Hindlimb muscle (tissue), 1 donor: Measurements from ENCODE around the gene N4BP2L2. TPM values are rescaled to one million over a fixed set of nuclear protein-coding genes. Genes with fewer than 3 reads are reported as not detected.

Source experiments
- DNase-seq: peaks from one replicate; pipeline ENCODE4 v3.0.0-alpha.2; 2013
- polyA plus RNA-seq: library from polyadenylated mRNA; unstranded; fragments of 120-200 nt; gene quantifications from one replicate; pipeline ENCODE4 v1.2.1, GENCODE V29; 2013; ENCODE audit not compliant: insufficient read length

The N4BP2L2 gene
- polyA plus RNA-seq, 1 donor, result 107 TPM

GRCh38 chr13:32456591-32456990, 82.0 kb downstream of the N4BP2L2 start:
- DNase-seq, result no peak

DNA sequence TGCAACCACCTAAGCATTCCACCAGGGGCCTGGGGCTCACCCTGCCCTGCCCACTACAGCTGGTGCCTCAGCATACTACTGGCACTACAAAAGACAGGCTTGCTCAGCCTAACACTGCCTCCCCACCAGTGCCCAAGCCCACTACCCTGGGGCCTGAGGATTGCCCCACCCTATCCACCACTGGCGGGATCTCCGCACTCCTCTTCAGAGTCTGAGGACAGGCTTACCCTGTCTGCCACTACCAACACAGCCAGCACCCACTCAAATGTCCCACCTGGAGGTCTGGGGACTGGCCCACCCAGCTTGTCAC, 83.0 kb downstream of the N4BP2L2 start:
- no peak for DNase-seq

DNA sequence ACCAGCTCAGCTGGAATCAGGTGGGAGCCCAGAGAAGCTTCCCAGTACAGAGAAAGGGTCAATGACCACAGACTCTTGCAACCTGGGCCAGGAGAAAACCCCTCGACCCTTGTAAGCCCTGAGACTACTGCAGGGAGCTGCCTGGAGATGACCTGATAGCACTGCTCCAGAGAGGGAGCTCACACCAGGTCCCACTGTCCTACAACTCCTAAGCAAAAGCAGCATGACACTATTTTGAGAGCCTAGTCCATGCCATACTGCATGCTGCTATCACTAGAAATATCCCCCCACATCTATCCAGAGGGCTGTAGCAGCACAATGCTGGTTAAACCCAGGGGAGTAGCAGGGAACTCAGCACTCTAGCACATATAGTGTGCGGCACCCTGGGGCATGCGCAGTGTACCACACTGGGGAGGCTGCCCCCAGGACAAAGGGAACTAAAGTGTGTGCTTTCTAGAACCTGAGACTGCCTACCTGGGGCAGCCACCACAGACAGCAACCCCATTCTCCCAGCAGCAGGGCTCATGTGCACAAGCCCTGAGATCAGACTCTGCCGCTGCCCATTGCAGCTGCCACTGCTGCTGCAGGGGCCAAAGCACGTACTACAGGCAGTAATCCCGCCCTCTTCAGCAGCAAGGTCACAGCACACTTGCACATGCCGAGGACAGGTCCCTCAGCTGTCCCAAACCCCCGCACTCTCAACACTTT, 83.6 kb downstream of the N4BP2L2 start:
- no peak for DNase-seq

- no peak for DNase-seq
Measured at GRCh38 chr13:32453981-32454380, 84.6 kb downstream of the N4BP2L2 start.

- no peak for DNase-seq
Measured at GRCh38 chr13:32448972-32449371, 89.6 kb downstream of the N4BP2L2 start.

DNA sequence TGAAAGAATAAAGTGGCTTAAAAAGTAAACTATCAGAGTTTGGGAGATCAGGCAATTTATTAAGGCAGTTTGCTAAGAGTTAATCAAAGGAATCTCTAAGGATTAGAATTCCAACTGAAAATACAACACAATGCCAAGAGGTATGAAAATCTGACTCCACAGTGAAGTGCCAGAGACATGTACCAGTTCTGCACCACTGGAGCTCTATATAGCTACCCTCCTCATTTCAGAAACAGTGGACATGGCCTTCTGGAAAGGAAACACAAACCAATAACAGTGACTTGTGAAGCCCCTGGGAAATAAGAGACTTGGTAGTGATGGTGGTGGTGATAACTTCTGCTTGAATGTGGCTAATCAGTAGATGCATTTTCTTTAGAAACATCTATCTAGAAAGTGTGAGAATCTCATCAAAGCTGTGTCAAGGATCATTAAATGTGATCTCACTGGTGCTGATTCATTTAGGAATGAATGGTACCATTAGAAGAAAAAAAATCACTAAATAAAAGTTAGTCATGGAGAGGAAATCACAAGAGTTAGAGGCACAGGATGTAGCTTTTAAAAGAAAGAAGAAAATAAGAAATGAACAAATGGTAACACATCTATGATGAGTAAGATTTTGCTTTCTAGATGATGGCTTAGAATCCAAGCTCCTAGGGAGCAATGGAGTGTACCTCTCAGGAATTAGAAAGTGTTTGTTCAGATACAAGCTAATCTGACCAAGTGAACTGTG, 90.5 kb downstream of the N4BP2L2 start:
- no peak for DNase-seq

GRCh38 chr13:32446773-32447465, 91.7 kb downstream of the N4BP2L2 start:
- no peak for DNase-seq

- DNase-seq, result no peak
Measured at GRCh38 chr13:32446220-32446619, 92.4 kb downstream of the N4BP2L2 start.

DNA sequence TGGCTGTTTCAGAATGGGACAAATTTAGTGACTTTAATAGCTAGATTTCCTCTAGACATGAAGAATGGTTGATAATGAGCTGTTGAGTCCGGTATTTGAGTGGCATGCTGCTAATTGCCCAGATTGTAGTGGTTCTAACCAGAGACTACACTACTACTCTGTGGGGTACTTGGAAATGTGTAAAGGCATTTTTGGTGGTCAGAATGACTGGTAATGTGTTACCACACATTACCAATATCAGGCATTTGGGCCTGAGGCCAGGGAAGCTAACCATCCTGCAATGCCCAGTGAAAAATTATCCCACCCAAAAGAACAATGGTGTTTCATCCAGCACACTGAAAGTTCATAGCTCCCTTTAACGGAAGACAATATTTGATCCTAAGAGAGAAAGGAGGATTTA, 93.1 kb downstream of the N4BP2L2 start:
- no peak for DNase-seq

DNA sequence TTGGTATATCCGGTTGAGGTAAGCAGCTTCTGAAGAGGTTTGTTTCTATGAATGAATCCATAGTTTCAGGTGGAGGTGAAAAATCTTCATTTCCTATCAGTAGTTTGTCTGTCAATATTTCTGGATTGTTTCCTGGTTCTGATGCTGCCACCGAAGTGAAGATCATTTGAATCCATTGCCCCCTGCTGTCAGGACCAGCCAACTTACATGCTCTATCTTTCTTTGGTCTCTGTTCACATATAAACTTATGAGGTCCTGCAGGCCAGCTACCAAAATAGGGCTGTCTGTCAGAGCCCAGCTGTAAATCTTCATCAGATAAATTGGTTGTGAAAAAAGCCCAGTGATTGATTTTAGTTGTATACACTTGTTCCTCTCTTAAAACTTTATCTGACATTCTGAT, 95.5 kb downstream of the N4BP2L2 start:
- no peak for DNase-seq

DNA sequence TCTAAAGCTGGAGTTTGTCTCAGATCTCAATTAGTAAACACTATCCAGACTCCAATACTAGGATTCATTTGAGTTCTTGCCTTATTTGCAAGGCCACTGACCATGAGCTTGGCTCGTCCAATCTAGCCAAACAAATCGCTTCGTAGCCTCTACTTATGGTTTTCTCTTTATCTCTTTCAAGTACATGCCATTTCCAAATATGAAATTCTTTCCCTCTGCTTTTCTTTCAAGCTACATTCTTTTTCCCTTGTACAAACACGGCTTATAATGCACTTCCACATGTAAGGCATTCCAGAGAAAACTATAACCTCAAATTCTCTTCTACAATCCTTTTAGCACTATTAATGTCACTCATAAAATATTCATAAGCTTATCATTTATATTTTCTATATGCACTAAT, 99.7 kb downstream of the N4BP2L2 start:
- no peak for DNase-seq

DNA sequence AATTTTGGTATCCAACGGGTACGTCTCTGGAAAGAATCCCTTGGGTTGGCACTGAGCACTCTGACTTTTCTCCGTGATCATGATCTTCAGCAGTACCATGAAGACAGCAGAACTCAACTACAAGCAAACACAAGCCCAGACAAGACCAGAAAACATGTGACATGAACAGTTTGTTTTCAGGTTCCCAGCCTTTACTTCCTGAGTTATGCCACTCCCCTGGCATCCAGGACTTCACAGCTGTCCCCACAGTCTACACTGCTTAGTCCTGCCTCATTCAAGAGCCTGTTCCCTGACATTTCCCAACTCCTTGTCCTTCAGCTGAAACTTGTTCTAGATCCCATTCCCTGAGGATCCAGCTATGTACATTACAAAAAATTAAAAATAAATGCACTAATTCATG, 105.7 kb downstream of the N4BP2L2 start:
- no peak for DNase-seq

- no peak for DNase-seq
Measured at GRCh38 chr13:32431361-32431760, 107.2 kb downstream of the N4BP2L2 start.

DNA sequence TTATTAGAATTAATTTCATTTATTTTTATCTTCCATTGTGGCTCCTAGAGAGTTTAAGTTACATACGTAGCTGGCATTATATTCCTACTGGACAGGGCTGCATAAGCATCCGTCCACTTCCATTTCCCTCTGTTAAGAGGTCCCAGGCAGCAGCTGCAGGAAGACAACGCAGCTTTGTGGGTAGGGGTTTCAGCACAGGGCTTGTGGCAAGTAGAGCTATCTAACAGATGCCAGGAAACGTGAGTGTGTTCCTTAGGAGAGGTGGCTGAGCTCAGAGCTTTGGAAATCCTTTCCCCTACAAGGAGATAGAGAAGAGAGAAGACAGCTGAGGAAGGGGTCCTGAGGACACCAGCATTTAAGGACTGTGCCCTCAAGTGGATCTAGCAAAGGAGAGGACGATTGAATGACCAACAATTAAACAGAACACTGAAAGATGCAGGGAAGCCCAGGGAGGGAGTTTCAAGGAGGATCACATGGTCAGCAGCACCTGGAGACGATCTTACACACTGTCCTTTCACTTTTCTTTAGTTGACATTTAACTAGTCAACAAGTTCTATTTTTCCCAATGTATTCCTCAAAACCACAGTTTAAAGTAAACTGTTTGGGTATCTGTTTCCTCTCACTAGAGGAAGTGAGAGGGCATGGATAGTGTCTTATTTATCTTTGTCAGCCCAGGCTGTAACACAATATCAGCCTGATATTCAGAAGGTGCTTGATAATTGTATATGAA, 108.4 kb downstream of the N4BP2L2 start:
- DNase-seq, result no peak

- no peak for DNase-seq
Measured at GRCh38 chr13:32429433-32429909, 109.1 kb downstream of the N4BP2L2 start.

- DNase-seq, result no peak
Measured at GRCh38 chr13:32428581-32429432, 109.8 kb downstream of the N4BP2L2 start.

DNA sequence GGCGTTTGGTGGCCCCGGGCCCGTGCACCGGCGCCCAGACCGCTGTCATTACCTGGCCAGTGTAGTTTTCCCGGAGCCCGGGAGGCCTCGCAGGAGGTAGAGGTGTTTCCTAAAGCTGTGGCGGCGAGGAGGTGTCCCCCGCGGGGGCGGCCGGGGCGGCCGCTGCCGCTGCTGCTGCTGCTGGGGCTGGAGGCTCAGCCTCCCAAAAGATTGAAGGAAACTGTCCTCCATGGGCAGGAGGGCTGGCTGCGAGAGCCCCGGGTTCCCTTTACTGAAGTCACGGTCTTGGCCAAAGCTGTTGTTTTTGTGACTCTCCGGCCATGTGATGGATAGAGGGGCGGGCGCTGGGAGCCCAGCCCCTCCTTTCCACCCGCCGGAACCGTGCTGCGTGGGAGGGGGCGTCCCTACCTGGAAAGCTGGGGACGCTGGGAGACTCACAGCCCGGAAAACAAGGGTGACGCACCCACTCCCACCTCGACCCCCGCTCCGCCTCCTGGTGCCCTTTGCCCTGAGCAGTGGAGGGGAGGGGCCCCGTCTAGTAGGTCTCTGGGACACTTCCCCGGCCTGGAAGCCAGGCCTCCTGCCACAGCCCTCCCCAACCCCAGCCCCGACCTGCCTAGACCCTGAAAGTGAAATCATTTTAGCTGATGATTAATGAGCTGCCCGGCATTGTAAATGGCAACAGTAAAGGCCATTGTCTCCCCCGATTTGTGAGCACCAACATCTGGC, 110.6 kb downstream of the N4BP2L2 start, which contains the start of gene N4BP2L1:
N4BP2L1 (minus strand) TSS at position 279 of the 729 bp plus-strand sequence; CDS start at position 231, 48 bp downstream.
- peak; percentile 80 for DNase-seq

GRCh38 chr13:32426990-32427851, 111.4 kb downstream of the N4BP2L2 start:
- DNase-seq, result peak; percentile 52

GRCh38 chr13:32426191-32426989, 112.2 kb downstream of the N4BP2L2 start:
- no peak for DNase-seq
